ENCODE results near the gene SLC25A26.

SLC25A26 gene

GRCh38 chr3:66336333-66336766 is 115.5 kb downstream of the SLC25A26 start:
- no peak for DNase-seq

GRCh38 chr3:66338927-66339326 is 118.1 kb downstream of the SLC25A26 start:
- no peak for DNase-seq

- DNase-seq, result no peak
Measured at GRCh38 chr3:66342717-66343356, 122.0 kb downstream of the SLC25A26 start.

GRCh38 chr3:66344391-66344811 is 123.6 kb downstream of the SLC25A26 start:
- no peak for DNase-seq

GRCh38 chr3:66344848-66345578 is 124.2 kb downstream of the SLC25A26 start:
- DNase-seq, result no peak

- no peak for DNase-seq
Measured at GRCh38 chr3:66348704-66349103, 127.9 kb downstream of the SLC25A26 start.

- no peak for DNase-seq
Measured at GRCh38 chr3:66350601-66351000, 129.8 kb downstream of the SLC25A26 start.

- DNase-seq, result no peak
Measured at GRCh38 chr3:66353039-66353438, 132.2 kb downstream of the SLC25A26 start.

GRCh38 chr3:66353530-66353929 is 132.7 kb downstream of the SLC25A26 start:
- peak; percentile 1 for DNase-seq

- DNase-seq, result no peak
Measured at GRCh38 chr3:66354001-66354400, 133.2 kb downstream of the SLC25A26 start.

- no peak for DNase-seq
Measured at GRCh38 chr3:66355394-66355793, 134.6 kb downstream of the SLC25A26 start.

- no peak for DNase-seq
Measured at GRCh38 chr3:66355997-66356396, 135.2 kb downstream of the SLC25A26 start.

- DNase-seq, result no peak
Measured at GRCh38 chr3:66361356-66361755, 140.6 kb downstream of the SLC25A26 start.

- DNase-seq, result no peak
Measured at GRCh38 chr3:66362541-66362941, 141.7 kb downstream of the SLC25A26 start.

- no peak for DNase-seq
Measured at GRCh38 chr3:66363148-66363547, 142.3 kb downstream of the SLC25A26 start.

GRCh38 chr3:66365080-66365479 is 144.3 kb downstream of the SLC25A26 start:
- DNase-seq, result no peak

- DNase-seq, result no peak
Measured at GRCh38 chr3:66366747-66367146, 145.9 kb downstream of the SLC25A26 start.

GRCh38 chr3:66367979-66368378 is 147.2 kb downstream of the SLC25A26 start:
- DNase-seq, result no peak

GRCh38 chr3:66370179-66370578 is 149.4 kb downstream of the SLC25A26 start:
- DNase-seq, result no peak

GRCh38 chr3:66371432-66371831 is 150.6 kb downstream of the SLC25A26 start:
- no peak for DNase-seq

GRCh38 chr3:66372681-66373350 is 152.0 kb downstream of the SLC25A26 start:
- peak; percentile 0 for DNase-seq

- DNase-seq, result no peak
Measured at GRCh38 chr3:66376568-66376967, 155.8 kb downstream of the SLC25A26 start.

GRCh38 chr3:66377800-66378199 is 157.0 kb downstream of the SLC25A26 start:
- DNase-seq, result no peak

- DNase-seq, result peak; percentile 5
Measured at GRCh38 chr3:66378256-66378655, 157.5 kb downstream of the SLC25A26 start.

Measured in OCI-M1 (cell line).